ENCODE results near the gene NMD3.
A peak's percentile ranks its signal among the peaks of the same experiment; 100 is the strongest.
"Not testable (repeated sequence)": the region's sequence is repeated elsewhere in the genome, so short reads cannot be mapped to it uniquely, and the experiment has no call there.

Gene NMD3

GRCh38 chr3:161273589-161274218, 52.6 kb downstream of the NMD3 start:
- H3K4me3 ChIP-seq (replicated peaks; ENCODE audit: low read depth, low read length) = no peak overlapping the region
- TF ChIP-seq, protein P1, sequence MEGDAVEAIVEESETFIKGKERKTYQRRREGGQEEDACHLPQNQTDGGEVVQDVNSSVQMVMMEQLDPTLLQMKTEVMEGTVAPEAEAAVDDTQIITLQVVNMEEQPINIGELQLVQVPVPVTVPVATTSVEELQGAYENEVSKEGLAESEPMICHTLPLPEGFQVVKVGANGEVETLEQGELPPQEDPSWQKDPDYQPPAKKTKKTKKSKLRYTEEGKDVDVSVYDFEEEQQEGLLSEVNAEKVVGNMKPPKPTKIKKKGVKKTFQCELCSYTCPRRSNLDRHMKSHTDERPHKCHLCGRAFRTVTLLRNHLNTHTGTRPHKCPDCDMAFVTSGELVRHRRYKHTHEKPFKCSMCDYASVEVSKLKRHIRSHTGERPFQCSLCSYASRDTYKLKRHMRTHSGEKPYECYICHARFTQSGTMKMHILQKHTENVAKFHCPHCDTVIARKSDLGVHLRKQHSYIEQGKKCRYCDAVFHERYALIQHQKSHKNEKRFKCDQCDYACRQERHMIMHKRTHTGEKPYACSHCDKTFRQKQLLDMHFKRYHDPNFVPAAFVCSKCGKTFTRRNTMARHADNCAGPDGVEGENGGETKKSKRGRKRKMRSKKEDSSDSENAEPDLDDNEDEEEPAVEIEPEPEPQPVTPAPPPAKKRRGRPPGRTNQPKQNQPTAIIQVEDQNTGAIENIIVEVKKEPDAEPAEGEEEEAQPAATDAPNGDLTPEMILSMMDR (IDR thresholded peaks at IDR 0.05; ENCODE audit: low read length, missing control alignments) = peak; percentile 51
- DNase-seq (ENCODE audit: low read depth) = peak; percentile 69

GRCh38 chr3:161274691-161275298, 53.7 kb downstream of the NMD3 start:
- H3K4me3 ChIP-seq (replicated peaks; ENCODE audit: low read depth, low read length) = no peak overlapping the region
- TF ChIP-seq, protein P1 (IDR thresholded peaks at IDR 0.05; ENCODE audit: low read length, missing control alignments) = peak; percentile 71
- DNase-seq (ENCODE audit: low read depth) = peak; percentile 74

- DNase-seq (ENCODE audit: low read depth) = no peak
- TF ChIP-seq, protein P1 (IDR thresholded peaks at IDR 0.05; ENCODE audit: low read length, missing control alignments) = no peak
- no peak overlapping the region for H3K4me3 ChIP-seq (replicated peaks; ENCODE audit: low read depth, low read length)
Observed at GRCh38 chr3:161275919-161276318, 54.8 kb downstream of the NMD3 start.

DNA sequence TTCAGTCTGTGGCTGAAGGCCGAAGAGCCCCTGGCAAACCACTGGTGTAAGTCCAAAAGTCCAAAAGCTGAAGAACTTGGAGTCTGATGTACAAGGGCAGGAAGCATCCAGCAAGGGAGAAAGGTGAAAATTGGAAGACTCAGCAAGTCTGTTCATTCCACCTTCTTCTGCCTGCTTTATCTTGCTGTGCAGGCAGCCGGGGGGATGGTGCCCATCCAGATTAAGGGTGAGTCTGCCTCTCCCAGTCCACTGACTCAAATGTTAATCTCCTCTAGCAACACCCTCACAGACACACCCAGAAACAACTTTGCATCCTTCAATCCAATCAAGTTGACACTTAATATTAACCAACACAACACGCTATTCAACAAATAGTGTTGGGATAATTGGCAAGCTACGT, 61.3 kb downstream of the NMD3 start:
- not testable (repeated sequence) for DNase-seq (ENCODE audit: low read depth); H3K4me3 ChIP-seq (replicated peaks; ENCODE audit: low read depth, low read length)

DNA sequence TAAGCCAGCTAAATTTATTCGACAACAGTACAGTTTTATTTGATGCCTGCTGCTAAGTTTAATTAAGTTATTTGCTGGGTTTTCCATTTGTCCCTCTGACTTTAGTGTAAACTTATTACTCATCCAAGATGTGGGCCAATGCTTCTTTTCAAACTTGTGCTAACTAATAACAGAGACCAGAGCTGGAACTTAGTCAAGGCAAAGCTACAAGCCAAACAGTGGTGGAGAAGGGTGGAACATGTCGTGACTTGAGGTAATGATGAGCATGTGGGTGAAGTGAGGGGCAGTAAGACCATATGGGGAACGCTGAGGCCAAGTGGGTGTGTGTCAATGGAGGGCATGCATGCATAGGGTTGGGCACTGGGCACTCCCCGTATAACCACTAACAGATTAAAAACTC, 63.9 kb downstream of the NMD3 start:
- no peak overlapping the region for H3K4me3 ChIP-seq (replicated peaks; ENCODE audit: low read depth, low read length)
- TF ChIP-seq, protein P1 (IDR thresholded peaks at IDR 0.05; ENCODE audit: low read length, missing control alignments) = no peak
- DNase-seq (ENCODE audit: low read depth) = no peak

DNA sequence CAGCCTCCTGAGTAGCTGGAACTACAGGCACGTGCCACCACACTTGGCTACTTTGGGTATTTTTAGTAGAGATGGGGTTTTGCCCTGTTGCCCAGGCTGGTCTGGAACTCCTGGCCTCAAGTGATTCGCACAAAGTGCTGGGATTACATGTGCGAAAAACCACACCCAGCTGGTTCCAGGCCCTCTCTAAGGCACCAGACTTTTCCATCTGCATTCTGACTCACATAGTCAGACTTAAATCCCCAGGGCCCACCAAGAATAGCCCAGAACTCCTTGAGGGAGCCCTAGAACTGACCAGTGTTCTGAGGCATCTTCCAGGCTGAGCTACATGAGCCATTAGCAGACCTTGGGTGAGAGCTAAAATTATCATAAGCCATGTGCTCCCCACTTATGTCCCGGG, 68.1 kb downstream of the NMD3 start:
- TF ChIP-seq, protein P1 (IDR thresholded peaks at IDR 0.05; ENCODE audit: low read length, missing control alignments) = no peak
- no peak overlapping the region for H3K4me3 ChIP-seq (replicated peaks; ENCODE audit: low read depth, low read length)
- DNase-seq (ENCODE audit: low read depth) = no peak

DNA sequence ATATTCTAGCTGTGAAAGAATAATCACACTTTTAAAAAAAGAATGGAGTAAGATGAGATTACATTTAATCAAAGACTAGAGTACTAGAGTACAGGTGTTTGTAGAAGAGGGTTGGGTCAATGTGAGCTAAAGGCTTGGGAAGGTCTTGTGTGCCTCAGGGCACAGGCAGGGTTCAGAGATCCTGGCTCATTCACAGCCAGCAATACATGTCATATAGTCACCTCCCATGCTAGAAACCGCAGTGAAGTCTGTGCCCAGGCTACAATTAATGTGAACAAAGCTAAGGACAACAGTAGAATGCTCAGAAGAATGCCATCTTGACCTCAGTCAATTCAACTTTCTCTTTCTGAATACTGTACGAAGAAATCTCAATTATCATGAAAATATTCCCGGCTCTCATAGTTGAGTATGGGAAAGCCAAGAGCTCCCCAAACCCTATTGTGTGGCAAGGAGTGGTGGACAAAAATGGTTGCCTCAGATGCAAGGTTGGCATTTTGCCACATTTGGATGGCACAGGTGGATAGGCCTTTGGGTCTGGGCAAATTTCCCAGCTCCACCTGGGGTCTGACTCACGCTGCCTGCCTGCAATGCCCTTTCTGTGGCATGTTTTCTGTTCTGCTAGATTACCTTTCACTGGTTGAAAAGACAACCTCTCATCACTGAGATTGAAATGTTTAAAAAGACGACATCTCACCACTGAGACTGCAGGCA, 70.2 kb downstream of the NMD3 start:
- TF ChIP-seq, protein P1 (IDR thresholded peaks at IDR 0.05; ENCODE audit: low read length, missing control alignments) = no peak
- no peak overlapping the region for H3K4me3 ChIP-seq (replicated peaks; ENCODE audit: low read depth, low read length)
- no peak for DNase-seq (ENCODE audit: low read depth)
